GM12864 (cell line): Measurements from ENCODE around the gene CAB39L.

Experiments
- DNase-seq: peaks from one replicate; pipeline ENCODE4 v3.0.0-alpha.2; 2011; ENCODE audit warnings: low read depth
- H3K4me3 ChIP-seq: 2 replicates; pipeline ENCODE4 v1.5.1; 2011; ENCODE audit warnings: mild to moderate bottlenecking, low read depth, low read length, control low read depth
- CTCF ChIP-seq: IDR thresholded peaks from 2 replicates; pipeline ENCODE4 v1.5.1; 2011; ENCODE audit warnings: low read depth, mild to moderate bottlenecking, moderate library complexity, low read length, control low read depth, inconsistent platforms; ENCODE audit errors: missing control alignments

The CAB39L gene

GRCh38 chr13:49453465-49453864 is 9.6 kb upstream of the CAB39L start:
- no peak overlapping the region for H3K4me3 ChIP-seq
- no peak for TF ChIP-seq CTCF
- DNase-seq, result no peak

GRCh38 chr13:49452725-49453457 is 9.0 kb upstream of the CAB39L start:
- no peak for TF ChIP-seq CTCF
- H3K4me3 ChIP-seq, result no peak overlapping the region
- DNase-seq, result no peak

- H3K4me3 ChIP-seq, result no peak overlapping the region
- TF ChIP-seq CTCF, result no peak
- no peak for DNase-seq
These were observed 6.4 kb upstream of the CAB39L start for GRCh38 chr13:49450105-49450819.

DNA sequence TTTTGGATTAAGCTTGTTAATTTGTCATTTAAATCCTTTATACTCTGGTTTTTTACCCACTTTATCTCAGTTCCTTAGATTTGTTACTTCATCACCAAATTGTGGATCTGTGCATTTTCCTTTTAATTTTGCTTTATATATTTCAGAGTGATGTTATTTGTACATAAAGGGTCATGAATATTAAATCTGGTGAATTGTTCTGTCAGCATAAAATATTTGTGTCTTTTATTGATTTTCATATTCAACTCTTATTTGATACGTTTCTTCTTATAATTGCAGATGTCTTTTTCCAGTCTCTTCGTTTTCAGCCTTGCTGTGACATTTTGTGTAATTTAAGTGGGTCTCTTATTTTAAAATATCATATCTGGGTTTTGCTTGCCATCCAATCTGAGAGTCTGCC is 4.9 kb upstream of the CAB39L start:
- H3K4me3 ChIP-seq, result no peak overlapping the region
- no peak for TF ChIP-seq CTCF

GRCh38 chr13:49446473-49446872 is 2.6 kb upstream of the CAB39L start:
- no peak overlapping the region for H3K4me3 ChIP-seq
- TF ChIP-seq CTCF, result no peak
- DNase-seq, result no peak

More for the DNA sequence above, 4.9 kb upstream of the CAB39L start:
- no peak for DNase-seq

DNA sequence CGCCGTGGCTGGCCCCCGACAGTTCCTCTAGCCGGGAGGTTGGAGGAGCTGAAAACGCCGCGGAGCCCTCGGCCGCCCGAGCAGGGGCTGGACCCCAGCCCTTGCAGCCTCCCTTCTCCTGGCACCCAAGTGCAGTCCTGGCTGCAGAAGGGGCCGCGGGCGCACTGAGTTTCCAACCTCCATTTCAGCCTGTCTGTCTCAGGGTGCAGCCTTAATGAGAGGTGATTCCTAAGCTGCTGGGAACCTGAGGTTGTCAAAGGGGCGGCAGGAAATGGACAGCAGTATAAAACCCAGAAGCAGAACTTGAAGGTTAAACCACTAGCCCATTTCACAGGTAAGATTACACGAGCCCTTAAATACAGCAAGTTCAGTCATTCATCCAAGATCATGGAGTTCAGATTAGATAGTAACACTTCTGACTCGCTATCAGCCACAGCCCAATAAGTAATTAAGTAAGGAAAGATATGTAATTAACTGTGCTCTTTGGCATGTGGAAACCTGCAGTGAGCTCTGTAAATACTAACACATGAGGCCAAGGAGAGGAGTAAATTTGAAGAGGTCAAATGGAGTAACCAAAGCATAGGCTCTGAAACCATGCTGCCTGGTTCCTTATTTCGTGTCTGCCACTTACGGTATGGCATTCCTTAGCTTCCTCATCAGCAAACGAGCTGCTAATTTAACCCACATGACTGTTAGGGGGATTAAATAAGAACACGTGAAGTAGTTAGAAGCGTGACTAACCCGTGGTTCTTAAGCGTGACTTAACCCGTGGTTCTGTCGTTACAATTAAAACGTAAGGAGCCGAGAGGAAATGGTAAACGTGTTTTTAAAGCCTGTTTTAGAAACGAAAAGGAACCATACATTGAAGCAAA is 896 bp upstream of the CAB39L start:
- TF ChIP-seq CTCF, result no peak
- H3K4me3 ChIP-seq, result peak overlapping the region; percentile 71
- DNase-seq, result no peak
